Astrocyte (in vitro differentiated cells and primary cell): ENCODE results near the gene CYP2A6. TPM values are rescaled to one million over a fixed set of nuclear protein-coding genes. Genes with fewer than 3 reads are reported as not detected.

Experiments
- DNase-seq: peaks from one replicate; pipeline ENCODE4 v3.0.0-alpha.2; 2010; ENCODE audit warnings: low read depth
- FAIRE-seq: peaks from 2 replicates; lab custom pipeline; 2011; peaks lifted over from hg19 to GRCh38; lab: Jason Lieb, UNC
- H2AFZ ChIP-seq: 2 replicates; pipeline ENCODE4 v1.6.0; 2012; ENCODE audit warnings: low read depth, low read length, inconsistent platforms
- H3K27ac ChIP-seq: 2 replicates; pipeline ENCODE4 v1.5.1; 2011; ENCODE audit warnings: low read depth, low read length, inconsistent platforms
- H3K27me3 ChIP-seq: 2 replicates; pipeline ENCODE4 v1.6.0; 2011; ENCODE audit warnings: low read length, inconsistent platforms; ENCODE audit not compliant: insufficient read depth
- H3K36me3 ChIP-seq: 2 replicates; pipeline ENCODE4 v1.5.1; 2011; ENCODE audit warnings: low read length, inconsistent platforms; ENCODE audit not compliant: insufficient read depth
- H3K4me1 ChIP-seq: 2 replicates; pipeline ENCODE4 v1.5.1; 2011; ENCODE audit warnings: low read length, inconsistent platforms; ENCODE audit not compliant: insufficient read depth
- H3K4me2 ChIP-seq: 2 replicates; pipeline ENCODE4 v1.6.0; 2012; ENCODE audit warnings: low read length, inconsistent platforms
- H3K4me3 ChIP-seq: 2 replicates; pipeline ENCODE4 v1.5.1; 2011; ENCODE audit warnings: low read depth, mild to moderate bottlenecking, low read length, inconsistent platforms; ENCODE audit not compliant: insufficient read depth
- H3K79me2 ChIP-seq: 2 replicates; pipeline ENCODE4 v1.6.0; 2012; ENCODE audit warnings: mild to moderate bottlenecking, low read length, inconsistent platforms; ENCODE audit not compliant: insufficient read depth
- H3K9ac ChIP-seq: 2 replicates; pipeline ENCODE4 v1.6.0; 2012; ENCODE audit warnings: mild to moderate bottlenecking, low read length, inconsistent platforms
- H3K9me3 ChIP-seq: 2 replicates; pipeline ENCODE4 v1.5.1; 2012; ENCODE audit warnings: low read depth, mild to moderate bottlenecking, low read length, inconsistent platforms; ENCODE audit not compliant: insufficient read depth
- H4K20me1 ChIP-seq: 2 replicates; pipeline ENCODE4 v1.6.0; 2012; ENCODE audit warnings: low read length, inconsistent platforms; ENCODE audit not compliant: insufficient read depth
- H3K27ac Mint-ChIP-seq: one replicate; pipeline ENCODE4 v1.8.0; 2021; ENCODE audit warnings: mild to moderate bottlenecking, mixed read lengths; ENCODE audit not compliant: unreplicated experiment
- H3K27me3 Mint-ChIP-seq: one replicate; pipeline ENCODE4 v1.8.0; 2021; ENCODE audit warnings: low read depth, mixed read lengths; ENCODE audit not compliant: unreplicated experiment
- H3K36me3 Mint-ChIP-seq: one replicate; pipeline ENCODE4 v1.8.0; 2021; ENCODE audit warnings: low read depth, mixed read lengths; ENCODE audit not compliant: unreplicated experiment
- H3K4me1 Mint-ChIP-seq: one replicate; pipeline ENCODE4 v1.8.0; 2021; ENCODE audit warnings: low read depth, mixed read lengths; ENCODE audit not compliant: unreplicated experiment
- H3K4me3 Mint-ChIP-seq: one replicate; pipeline ENCODE4 v1.8.0; 2021; ENCODE audit warnings: mild to moderate bottlenecking, moderate library complexity, mixed read lengths; ENCODE audit not compliant: unreplicated experiment
- H3K9me3 Mint-ChIP-seq: one replicate; pipeline ENCODE4 v1.8.0; 2021; ENCODE audit warnings: mild to moderate bottlenecking, mixed read lengths; ENCODE audit not compliant: unreplicated experiment
- EZH2 ChIP-seq: IDR thresholded peaks from 2 replicates; pipeline ENCODE4 v1.6.1; 2012; ENCODE audit warnings: mild to moderate bottlenecking, low read length, inconsistent platforms; ENCODE audit not compliant: insufficient read depth
- total RNA-seq: library from RNA; stranded (reverse); gene quantifications from 2 replicates; pipeline ENCODE4 v1.2.1, GENCODE V29; 2021
- TF ChIP-seq, protein P1 (sequence below): IDR thresholded peaks from 2 replicates; pipeline ENCODE4 v1.5.1; 2011; ENCODE audit warnings: low read depth, mild to moderate bottlenecking, inconsistent platforms, low read length, moderate library complexity; ENCODE audit not compliant: insufficient read depth

CYP2A6 gene
- total RNA-seq, 1 donor from 2014 or later, result not detected

- Histone ChIP-seq H3K27me3 (no peaks in the 10 kb centered on the region), H3K4me2 (peak overlapping the region; percentile 97), H3K4me1 (peaks cover 41% of the 10 kb centered on the region), H2AFZ (no peak overlapping the region), H3K27ac (no peak overlapping the region), H3K79me2 (peaks cover 90% of the 10 kb centered on the region), H3K9me3 (no peaks in the 10 kb centered on the region), H3K36me3 (peaks cover 4% of the 10 kb centered on the region), H3K4me3 (no peak overlapping the region), H3K9ac (no peak overlapping the region), H4K20me1 (peaks cover 93% of the 10 kb centered on the region)
- Mint-ChIP-seq H3K4me3 (peak overlapping the region; percentile 69), H3K4me1 (peaks cover 44% of the 10 kb centered on the region), H3K27ac (peak overlapping the region; percentile 85), H3K36me3 (peaks cover 12% of the 10 kb centered on the region), H3K27me3 (no peaks in the 10 kb centered on the region), H3K9me3 (no peaks in the 10 kb centered on the region)
- no peak for FAIRE-seq
- DNase-seq, result no peak
- no peak for TF ChIP-seq EZH2
- TF ChIP-seq, protein P1, sequence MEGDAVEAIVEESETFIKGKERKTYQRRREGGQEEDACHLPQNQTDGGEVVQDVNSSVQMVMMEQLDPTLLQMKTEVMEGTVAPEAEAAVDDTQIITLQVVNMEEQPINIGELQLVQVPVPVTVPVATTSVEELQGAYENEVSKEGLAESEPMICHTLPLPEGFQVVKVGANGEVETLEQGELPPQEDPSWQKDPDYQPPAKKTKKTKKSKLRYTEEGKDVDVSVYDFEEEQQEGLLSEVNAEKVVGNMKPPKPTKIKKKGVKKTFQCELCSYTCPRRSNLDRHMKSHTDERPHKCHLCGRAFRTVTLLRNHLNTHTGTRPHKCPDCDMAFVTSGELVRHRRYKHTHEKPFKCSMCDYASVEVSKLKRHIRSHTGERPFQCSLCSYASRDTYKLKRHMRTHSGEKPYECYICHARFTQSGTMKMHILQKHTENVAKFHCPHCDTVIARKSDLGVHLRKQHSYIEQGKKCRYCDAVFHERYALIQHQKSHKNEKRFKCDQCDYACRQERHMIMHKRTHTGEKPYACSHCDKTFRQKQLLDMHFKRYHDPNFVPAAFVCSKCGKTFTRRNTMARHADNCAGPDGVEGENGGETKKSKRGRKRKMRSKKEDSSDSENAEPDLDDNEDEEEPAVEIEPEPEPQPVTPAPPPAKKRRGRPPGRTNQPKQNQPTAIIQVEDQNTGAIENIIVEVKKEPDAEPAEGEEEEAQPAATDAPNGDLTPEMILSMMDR, result no peak
Observed at GRCh38 chr19:40803857-40804782, 46.1 kb downstream of the CYP2A6 start.

DNA sequence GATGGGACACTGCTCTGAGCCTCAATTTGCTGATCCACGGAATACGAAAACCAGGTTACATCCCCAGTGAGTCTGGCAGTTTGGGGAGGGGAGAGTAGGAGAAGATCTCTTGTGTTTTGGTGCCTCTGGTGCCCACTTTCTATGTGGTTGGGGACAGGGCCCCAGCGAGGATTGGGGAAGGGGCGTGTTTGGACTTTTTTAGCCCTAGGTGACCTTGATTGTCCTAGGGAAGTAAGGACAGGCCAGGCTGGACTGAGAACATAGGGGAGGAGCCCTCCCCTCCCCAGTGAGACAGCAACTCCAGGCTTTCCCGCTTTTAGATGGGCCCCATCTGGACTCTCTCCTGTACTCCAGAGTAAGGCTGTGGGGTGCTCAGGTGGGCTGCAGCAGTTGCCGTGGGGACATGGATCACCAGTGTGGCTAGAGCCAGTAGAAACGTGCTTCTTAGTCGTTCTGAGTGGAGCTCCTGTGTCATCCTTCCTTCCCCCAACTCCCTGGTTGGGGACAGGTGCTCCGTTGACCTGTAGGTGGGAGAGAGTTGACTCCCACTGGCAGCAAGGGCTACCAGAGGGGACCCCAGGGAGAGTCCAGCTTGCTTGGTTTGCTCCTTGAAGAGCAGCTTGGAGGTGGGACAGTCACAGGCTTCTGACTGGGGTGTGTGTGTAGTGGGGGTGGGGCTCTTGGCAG, 46.9 kb downstream of the CYP2A6 start:
- no peak overlapping the region for H3K27ac Mint-ChIP-seq
- H3K4me1 Mint-ChIP-seq, result peaks cover 45% of the 10 kb centered on the region
- Histone ChIP-seq H3K9ac (peak overlapping the region; percentile 56), H2AFZ (no peak overlapping the region), H4K20me1 (peaks cover 86% of the 10 kb centered on the region), H3K36me3 (no peaks in the 10 kb centered on the region), H3K4me2 (peak overlapping the region; percentile 97), H3K4me3 (no peak overlapping the region), H3K27ac (no peak overlapping the region), H3K79me2 (peaks cover 86% of the 10 kb centered on the region), H3K4me1 (peaks cover 41% of the 10 kb centered on the region), H3K9me3 (no peaks in the 10 kb centered on the region), H3K27me3 (no peaks in the 10 kb centered on the region)
- no peaks in the 10 kb centered on the region for H3K9me3 Mint-ChIP-seq
- FAIRE-seq (no peak), DNase-seq (no peak)
- peaks cover 12% of the 10 kb centered on the region for H3K36me3 Mint-ChIP-seq
- TF ChIP-seq, protein P1, result no peak
- no peak for TF ChIP-seq EZH2
- peak overlapping the region; percentile 96 for H3K4me3 Mint-ChIP-seq
- H3K27me3 Mint-ChIP-seq, result no peaks in the 10 kb centered on the region
